ENCODE data around the gene GLI1.
"Not testable (repeated sequence)": the region's sequence is repeated elsewhere in the genome, so short reads cannot be mapped to it uniquely, and the experiment has no call there.

GLI1 gene

GRCh38 chr12:57498132-57498502 lies 38.5 kb downstream of the GLI1 start:
- DNase-seq (ENCODE audit: low read depth), result no peak

DNA sequence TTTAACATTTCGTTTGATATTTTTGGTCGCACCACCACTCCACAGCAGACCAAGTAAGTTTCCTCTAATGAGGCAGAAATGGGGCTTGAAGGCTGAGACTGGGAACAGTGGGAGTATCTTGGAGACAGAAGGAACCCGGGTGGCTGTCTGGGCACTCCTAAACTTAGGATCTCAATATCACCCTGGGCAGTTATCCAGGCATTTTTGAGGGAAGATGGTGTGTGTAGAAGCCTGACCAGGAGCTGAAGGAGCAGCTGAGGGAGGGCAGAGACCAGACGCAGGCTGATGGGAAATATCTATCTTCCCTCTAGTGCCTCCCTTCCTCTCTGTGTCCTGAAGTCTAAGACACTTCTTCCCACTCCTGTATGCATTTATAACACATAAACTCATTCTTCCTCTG lies 39.0 kb downstream of the GLI1 start:
- no peak for DNase-seq (ENCODE audit: low read depth)

GRCh38 chr12:57500213-57500612 lies 40.6 kb downstream of the GLI1 start:
- no peak for DNase-seq (ENCODE audit: low read depth)

DNA sequence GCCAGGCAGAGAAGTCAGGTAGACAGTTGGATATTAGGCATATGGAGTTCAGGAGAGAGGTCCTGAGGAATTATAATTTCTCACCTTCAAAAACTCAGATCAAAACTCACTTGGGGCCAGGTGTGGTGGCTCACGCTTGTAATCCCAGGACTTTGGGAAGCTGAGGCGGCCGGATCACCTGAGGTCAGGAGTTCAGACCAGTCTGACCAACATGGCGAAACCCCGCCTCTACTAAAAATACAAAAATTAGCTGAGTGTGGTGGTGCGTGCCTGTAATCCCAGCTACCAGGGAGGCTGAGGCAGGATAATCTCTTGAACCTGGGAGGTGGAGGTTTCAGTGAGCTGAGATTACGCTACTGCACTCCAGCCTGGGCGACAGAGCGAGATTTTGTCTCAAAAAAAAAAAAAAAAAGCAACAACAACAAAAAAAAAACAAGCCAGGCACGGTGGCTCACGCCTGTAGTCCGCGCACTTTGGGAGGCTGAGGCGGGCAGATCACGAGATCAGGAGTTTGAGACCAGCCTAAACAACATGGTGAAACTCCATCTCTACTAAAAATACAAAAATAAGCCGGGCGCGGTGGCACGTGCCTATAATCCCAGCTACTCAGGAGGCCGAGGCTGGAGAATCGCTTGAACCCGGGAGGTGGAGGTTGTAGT lies 42.9 kb downstream of the GLI1 start:
- not testable (repeated sequence) for DNase-seq (ENCODE audit: low read depth)

DNA sequence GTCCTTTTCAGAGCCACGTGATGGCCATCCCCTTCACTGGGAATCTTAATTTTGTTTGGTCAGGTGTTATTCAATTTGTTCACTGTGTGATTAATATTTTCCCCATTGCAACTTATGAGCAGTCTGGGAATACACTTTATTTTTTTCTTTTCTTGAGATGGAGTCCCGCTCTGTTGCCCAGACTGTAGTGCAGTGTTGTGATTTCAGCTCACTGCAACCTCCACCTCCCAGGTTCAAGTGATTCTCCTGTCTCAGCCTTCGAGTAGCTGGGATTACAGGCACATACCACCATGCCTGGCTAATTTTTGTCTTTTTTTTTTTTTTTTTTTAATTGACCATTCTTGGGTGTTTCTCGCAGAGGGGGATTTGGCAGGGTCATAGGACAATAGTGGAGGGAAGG lies 47.0 kb downstream of the GLI1 start:
- DNase-seq (ENCODE audit: low read depth), result not testable (repeated sequence)

DNA sequence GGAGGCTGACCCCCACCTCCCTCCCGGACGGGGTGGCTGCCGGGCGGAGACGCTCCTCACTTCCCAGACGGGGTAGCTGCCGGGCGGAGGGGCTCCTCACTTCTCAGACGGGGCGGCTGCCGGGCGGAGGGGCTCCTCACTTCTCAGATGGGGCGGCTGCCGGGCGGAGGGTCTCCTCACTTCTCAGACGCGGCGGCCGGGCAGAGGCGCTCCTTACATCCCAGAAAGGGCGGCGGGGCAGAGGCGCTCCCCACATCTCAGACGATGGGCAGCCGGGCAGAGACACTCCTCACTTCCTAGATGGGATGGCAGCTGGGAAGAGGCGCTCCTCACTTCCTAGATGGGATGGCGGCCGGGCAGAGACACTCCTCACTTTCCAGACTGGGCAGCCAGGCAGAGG lies 48.2 kb downstream of the GLI1 start:
- DNase-seq (ENCODE audit: low read depth), result not testable (repeated sequence)

- DNase-seq (ENCODE audit: low read depth), result no peak
These were observed 51.6 kb downstream of the GLI1 start for GRCh38 chr12:57511161-57511560.

DNA sequence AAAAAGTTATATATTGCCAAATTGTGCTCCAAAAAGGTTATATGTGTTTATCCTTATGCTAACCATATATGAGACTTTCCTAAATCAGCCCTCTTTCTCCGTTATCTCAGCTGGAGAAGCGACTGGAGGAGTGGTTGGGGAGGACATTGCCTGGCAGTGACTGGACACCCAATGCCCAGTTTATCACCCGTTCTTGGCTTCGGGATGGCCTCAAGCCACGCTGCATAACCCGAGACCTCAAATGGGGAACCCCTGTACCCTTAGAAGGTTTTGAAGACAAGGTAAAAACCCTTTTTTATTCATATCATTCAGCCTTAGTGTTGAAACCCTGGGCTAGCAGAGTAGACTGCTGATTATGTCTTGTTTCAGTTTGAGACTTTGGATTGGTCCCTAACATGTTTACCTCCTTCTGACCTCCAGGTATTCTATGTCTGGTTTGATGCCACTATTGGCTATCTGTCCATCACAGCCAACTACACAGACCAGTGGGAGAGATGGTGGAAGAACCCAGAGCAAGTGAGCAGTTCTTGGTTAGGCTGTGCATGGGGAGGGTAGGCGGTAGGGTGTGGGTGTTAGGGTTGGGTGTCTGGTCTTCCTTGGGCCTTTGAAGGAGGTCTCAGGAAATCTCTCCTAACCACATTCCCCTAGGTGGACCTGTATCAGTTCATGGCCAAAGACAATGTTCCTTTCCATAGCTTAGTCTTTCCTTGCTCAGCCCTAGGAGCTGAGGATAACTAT lies 52.2 kb downstream of the GLI1 start:
- DNase-seq (ENCODE audit: low read depth), result no peak

DNA sequence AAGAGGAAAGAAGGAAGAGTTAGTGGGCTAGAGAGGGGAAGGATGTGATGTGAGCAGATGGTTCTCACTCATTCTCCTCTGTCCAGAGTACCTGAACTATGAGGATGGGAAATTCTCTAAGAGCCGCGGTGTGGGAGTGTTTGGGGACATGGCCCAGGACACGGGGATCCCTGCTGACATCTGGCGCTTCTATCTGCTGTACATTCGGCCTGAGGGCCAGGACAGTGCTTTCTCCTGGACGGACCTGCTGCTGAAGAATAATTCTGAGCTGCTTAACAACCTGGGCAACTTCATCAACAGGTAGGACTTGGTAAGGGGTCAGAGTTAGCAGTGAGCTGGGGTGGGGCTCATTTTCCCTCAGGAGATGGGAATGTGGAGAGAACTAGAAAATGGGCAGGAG lies 53.1 kb downstream of the GLI1 start:
- no peak for DNase-seq (ENCODE audit: low read depth)

DNA sequence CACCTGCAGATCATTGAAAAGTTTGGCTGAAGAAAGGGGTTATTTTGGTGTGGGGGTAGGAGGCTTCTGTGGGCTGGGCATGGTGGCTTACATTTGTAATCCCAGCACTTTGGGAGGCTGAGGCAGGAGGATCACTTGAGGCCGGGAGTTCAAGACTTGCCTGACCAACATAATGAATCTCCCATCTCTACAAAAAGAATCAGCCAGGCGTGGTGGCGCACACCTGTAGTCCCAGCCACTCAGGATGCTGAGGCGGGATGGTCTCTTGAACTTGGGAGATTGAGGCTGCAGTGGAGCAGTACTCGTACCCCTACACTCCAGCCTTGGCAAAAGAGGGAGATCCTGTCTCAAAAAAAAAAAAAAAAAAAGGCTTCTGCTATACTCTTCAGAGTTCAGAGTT lies 53.7 kb downstream of the GLI1 start:
- DNase-seq (ENCODE audit: low read depth), result no peak

- not testable (repeated sequence) for DNase-seq (ENCODE audit: low read depth)
These were observed 54.1 kb downstream of the GLI1 start for GRCh38 chr12:57513677-57514076.

- DNase-seq (ENCODE audit: low read depth), result not testable (repeated sequence)
These were observed 54.7 kb downstream of the GLI1 start for GRCh38 chr12:57514246-57514645.

- no peak for DNase-seq (ENCODE audit: low read depth)
These were observed 55.3 kb downstream of the GLI1 start for GRCh38 chr12:57514720-57515407.

- no peak for DNase-seq (ENCODE audit: low read depth)
These were observed 55.9 kb downstream of the GLI1 start for GRCh38 chr12:57515408-57515933.

- DNase-seq (ENCODE audit: low read depth), result no peak
These were observed 56.5 kb downstream of the GLI1 start for GRCh38 chr12:57515934-57516541.

- no peak for DNase-seq (ENCODE audit: low read depth)
These were observed 57.1 kb downstream of the GLI1 start for GRCh38 chr12:57516617-57517153.

DNA sequence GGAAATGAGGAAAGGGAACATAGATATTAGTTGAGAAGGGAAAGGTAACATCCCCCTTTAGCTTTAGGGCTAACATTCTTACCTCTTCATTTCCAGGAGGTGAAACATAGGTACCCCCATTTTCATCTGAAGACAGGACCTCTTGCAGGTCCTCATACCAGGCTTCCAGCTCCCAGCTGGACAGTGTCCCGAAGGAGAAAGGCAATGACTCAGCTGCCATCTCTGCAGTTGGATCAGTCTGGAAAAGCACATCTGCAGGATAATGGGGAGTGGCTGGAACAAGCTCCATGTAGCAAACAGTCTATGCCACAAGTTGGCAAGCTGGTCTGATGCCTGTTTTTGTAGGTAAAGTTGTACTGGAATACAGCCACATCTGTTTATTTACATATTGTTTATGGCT lies 57.6 kb downstream of the GLI1 start:
- DNase-seq (ENCODE audit: low read depth), result peak; percentile 68

- not testable (repeated sequence) for DNase-seq (ENCODE audit: low read depth)
These were observed 58.1 kb downstream of the GLI1 start for GRCh38 chr12:57517718-57518117.

DNA sequence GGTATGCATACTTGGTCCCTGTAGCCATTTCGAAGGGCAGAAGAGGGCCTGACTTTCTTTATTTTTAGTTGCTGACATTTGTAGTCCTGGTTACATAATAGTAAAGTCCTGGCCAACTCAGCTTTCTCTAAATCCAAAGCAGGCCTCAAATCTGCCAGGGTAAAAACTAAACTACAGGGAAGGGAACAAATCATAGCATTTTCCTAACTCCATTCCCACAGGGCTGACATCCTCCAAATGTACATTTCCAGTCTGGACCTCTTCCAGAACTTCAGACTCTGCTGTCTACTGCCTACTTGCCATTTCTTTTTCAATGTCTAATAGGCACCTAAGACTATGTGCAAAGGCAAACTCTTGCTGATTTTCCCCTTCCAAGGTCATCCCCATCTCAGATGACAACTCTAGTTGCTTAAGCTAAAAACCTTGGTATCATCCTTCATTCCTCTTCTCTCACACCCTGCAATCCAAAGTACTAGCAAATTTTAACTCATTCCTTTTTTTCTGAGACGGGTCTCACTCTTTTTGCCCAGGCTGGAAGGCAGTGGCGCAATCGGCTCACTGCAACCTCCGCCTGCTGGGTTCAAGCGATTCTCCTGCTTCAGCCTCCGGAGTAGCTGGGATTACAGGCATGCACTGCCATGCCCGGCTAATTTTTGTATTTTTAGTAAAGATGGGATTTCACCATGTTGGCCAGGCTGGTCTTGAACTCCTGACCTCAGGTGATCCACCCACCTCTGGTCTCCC lies 58.8 kb downstream of the GLI1 start:
- DNase-seq (ENCODE audit: low read depth), result peak; percentile 50

GRCh38 chr12:57518920-57519795 lies 59.6 kb downstream of the GLI1 start:
- DNase-seq (ENCODE audit: low read depth), result peak; percentile 83

DNA sequence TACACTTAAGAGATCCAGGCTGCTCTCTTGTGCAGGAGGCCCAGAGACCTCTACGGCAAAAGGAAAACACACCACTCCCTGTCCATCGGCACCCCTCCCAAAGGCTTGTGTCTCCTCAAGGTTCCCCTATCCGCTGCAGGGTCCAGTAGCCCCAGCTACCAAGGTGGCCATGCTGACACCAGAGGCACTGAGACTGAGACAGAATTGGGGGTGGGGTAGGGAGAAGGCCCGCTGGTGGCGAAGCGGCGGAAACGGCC lies 60.1 kb downstream of the GLI1 start:
- no peak for DNase-seq (ENCODE audit: low read depth)
